HG03064 (cell line): ENCODE results near the gene ATF3.

Source experiments
- ATAC-seq: cut with Tn5 transposase; IDR thresholded peaks from one replicate; pipeline ENCODE4 v1.9.1; 2021; ENCODE audit warnings: low read depth; ENCODE audit not compliant: unreplicated experiment

ATF3 gene, protein sequence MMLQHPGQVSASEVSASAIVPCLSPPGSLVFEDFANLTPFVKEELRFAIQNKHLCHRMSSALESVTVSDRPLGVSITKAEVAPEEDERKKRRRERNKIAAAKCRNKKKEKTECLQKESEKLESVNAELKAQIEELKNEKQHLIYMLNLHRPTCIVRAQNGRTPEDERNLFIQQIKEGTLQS

DNA sequence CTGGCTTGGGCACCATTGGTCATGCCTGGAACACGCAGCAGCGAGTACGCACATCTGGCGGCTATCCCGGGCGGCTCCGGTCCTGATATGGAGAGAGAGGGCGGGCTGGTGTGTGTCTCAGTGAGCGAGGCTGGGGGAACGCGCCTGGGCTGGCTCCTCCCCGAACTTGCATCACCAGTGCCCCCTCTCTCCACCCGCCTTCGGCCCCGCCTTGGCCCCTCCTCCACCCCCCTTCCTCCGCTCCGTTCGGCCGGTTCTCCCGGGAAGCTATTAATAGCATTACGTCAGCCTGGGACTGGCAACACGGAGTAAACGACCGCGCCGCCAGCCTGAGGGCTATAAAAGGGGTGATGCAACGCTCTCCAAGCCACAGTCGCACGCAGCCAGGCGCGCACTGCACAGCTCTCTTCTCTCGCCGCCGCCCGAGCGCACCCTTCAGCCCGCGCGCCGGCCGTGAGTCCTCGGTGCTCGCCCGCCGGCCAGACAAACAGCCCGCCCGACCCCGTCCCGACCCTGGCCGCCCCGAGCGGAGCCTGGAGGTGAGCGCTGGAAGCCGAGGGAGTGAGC is at the start of gene ATF3:
TSS of gene ATF3 (plus strand) at position 370 of the 567 bp plus-strand sequence. CDS start 6,261 bp downstream, outside the sequence.
- peak; percentile 63 for ATAC-seq

DNA sequence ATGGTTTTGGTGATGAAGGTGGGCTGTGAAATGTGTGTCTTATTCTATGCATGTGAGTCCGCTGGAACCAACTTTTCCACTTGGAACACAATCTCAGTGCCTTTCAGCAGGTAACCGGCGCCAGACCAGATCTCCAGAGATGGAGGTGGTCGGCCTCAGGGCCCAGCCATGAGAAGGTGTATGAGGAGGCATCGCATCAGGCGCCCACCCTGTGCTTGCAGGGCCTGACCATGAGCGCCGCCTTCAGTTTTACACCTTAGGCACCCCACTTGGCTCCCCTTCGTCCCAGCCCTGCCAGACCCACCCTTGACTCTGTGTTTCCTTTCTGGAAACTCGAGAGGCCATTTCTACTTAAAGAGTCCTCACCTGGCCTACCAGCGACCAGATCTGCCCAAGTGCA is 48.6 kb upstream of the ATF3 start:
- no peak for ATAC-seq

DNA sequence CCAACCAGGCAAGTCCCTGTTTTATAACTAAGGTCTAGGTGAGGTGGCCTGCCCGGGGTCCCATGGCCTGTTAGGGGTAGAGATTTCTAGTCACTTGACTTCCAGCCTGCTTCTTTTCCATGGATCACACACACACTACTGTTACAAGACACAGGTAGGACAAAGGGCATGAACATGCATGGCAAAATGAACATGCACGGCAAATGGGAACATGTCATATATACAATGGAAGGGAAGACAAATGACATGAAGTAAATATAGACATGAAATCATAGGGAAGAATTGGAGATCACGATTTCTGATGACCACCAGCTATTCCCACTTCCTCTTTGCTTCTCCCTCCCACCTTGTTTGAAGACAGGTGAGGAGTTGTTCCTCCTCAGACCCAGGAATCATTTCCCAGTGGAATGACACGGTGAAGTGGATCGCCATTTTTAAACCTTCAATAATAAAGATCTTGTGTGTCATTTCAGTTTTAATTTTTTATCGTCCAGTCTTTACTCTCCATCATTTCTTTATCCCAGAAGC is 47.6 kb upstream of the ATF3 start:
- no peak for ATAC-seq

DNA sequence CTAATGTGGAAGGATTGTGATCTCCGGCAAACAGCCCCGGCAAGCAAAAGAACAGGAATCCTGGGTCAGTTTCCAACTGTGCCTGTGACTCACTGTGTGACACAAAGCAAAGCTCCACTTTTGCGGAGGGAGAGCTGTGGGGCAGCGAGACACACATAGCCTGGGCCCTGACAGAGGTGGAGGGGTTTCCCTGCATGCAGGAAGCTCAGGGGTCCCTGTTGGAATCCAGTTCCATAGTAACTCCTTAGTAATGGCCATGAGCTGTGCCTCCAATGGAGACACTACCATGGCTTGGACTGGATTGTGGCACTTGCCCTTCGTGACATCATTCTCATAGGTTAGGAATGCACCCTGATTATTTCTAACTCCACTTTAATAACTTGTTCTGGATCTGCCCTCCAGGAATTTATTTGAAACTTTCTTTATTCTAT is 47.0 kb upstream of the ATF3 start:
- no peak for ATAC-seq

DNA sequence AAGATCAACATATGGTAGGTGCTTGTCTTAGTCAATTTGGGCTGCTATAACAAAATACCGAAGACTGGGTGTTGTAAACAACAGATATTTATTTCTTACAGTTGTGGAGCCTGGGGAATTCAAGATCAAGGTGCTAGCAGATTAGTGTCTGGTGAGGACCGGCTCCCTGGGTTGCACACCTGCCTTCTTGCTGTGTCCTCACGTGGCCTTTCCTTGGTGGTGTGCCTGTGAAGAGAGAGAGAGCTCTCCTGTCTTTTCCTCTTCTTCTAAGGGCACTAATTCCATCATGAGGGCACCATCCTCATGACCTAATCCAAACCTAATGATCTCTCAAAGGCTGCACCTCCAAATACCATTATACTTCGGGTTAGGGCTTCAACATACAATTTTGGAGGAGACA is 45.8 kb upstream of the ATF3 start:
- ATAC-seq, result no peak

DNA sequence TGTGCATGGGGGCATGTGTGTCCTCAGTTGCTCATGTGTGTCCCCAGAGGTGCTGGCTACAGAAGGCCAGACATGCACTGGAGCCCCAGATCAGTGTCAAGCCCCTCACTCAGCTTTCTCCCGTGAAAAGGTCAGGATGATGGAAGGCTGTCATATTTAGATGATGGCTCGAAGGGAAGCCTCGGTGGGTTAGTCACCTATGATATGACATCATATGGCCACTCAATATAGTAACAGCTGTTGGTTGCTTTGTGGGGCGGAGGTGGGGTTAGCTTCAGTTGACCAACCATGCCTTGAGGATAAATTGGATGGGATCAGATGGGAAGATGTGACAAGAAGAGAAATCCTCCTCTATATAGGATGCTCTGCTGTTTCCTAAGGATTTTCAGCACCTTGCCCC is 43.5 kb upstream of the ATF3 start:
- ATAC-seq, result no peak

DNA sequence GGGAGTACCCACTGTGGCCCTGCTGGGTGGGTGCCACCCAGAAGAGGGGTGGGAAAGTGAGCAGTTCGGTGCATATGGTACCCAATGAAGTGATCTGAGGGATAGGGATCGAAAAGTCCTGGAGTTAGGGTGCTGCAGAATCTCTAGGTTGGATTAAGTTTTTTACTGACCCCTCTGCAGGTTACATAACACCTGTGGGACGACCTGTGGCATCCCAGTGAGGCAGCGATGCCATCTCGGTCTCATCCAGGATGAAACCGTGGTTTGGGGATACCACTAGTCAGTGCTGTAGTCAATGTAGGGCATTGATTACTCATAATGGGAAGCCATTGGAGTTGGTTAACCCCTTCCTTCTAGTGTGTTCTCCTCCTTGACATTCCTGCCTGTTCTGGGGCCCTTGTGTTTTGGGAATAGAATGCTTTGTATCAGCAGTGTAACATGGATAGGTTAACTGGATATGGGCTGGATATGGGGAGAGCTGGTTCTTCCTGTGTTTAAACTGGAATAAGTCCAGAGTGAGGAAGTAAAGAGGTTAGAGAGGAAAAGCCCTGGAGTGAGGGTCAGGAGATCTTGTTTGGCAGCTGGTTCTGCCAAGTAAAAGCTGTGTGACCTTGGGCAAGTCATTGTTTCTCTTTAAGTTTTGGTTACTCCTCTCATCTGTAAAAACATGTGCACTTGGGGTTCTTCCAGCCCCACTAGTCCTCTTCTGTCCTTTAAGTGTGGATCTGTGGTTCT is 42.8 kb upstream of the ATF3 start:
- ATAC-seq, result no peak

DNA sequence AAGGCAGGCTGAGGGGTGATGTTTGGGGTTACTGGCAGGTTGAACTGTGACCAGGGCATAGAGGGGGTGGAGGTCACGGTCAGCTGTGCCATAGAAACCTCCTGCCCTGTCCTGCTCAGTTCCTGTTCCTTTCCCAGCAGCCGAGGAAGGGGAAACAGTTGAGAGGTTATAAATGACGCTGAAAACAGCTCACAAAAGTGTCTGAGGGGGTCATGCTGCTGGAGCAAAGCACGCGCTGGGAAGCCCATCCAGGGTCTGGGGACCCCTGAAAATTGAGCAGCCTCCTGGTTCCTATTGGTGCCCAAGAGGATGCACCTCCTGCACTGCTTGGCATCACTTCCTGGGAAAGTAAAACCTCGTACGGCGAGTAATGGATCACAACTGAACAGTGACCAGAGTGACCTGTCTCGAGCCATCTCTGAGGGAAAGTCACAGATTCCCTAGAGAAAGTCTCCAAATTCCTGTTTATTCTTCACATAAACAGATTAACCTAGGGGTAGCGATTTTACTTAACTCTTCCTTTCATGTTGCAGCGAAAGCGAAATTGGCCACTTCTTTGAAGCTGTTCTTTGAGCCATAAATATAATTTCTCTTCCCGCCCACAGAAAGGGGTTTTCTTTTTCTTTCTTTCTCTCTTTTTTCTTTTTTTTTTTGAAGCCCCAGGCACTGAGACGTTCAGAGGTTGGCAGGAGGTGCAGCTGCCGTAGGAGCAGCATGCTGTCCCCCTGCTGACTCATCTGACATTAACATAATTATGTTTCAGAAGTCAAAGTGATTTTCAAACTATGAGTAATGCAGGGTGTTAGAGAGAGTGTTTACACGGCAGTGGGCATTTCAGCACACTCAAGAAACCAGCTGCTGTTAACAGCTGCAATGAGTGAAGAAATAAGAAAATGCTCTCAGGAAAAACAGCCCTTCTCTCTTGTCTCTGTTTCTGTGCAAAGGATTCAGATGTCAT is 41.8 kb upstream of the ATF3 start:
- peak; percentile 99 for ATAC-seq

DNA sequence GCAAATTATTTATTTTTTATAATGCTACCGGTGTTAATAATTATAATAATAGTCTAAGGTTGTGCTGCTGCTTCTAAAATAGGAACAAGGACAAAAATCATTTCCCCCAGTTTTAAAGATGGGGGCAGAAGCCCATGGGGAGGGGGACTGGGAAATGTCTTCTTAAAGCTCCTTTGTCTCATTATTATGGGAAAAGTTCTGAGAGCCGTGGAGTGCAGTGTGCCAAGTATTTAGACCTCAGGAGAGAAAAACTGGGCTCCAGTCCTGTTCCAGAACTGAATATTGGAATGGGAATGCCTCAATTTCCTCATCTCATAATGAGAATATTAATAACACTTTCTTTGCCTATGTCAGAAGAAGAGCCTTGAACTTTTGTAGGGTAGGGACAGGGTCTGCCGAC is 40.9 kb upstream of the ATF3 start:
- no peak for ATAC-seq

DNA sequence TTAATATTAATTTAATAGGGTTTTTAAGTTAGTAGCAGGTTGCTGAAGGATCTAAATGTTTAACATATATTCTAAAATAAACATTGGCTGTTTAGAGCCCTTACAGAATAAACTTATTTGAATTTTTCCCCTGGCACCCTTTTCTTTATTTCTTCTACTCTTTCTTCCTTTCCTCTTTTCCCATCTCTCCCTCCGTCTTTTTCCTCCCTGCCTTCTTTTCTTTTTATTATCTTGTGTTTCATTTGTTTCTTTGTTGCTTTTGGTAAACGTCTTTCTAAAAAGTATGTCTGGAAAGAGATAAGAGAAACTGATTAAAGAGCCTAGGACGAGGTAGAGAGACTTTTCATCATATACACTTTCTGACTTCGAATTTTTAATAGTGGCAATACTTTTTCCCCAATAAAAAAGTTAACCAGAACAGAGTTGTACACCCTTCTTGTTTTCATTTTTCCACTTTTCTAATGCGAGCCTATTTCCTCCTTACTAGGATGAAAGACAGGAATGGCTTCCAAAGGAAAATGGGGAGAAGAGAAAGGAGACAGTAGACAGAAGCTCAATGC is 39.5 kb upstream of the ATF3 start:
- ATAC-seq, result no peak

DNA sequence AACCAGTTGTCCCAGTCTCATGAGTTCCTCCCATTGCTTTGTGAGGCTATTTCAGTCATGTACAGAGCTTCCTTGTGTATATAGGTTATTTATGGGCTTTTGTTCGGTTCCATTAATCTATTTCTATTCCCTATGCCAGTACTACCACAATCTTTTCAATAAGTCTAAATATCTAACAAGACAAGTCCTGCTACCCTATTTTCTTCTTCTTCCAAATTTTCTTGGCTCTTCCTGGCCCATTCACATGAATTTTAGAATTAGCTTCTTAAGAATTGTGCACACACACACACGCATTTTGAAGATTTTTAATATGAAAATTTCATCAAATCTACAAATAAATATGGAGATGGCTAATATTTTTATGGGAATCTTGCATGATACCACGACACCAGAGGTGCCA is 33.8 kb upstream of the ATF3 start:
- ATAC-seq, result no peak

DNA sequence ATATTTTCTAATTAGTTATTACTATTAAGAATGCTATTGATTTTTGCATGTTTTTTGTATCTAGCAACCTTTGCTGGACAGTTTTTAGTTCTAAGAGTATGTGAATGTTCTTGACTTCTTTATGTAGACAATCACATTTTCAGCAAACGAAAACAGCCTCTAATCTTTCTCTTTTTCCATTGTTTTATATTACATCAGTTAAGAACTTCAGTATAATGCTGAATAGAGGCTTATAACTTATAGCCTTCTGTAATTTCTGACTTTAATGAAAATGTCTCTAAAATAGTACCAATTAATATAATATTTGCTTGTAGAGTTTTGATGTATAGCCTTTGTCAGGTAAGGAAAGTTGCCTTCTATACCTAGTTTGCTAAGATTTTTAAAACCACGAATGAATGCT is 33.2 kb upstream of the ATF3 start:
- no peak for ATAC-seq

DNA sequence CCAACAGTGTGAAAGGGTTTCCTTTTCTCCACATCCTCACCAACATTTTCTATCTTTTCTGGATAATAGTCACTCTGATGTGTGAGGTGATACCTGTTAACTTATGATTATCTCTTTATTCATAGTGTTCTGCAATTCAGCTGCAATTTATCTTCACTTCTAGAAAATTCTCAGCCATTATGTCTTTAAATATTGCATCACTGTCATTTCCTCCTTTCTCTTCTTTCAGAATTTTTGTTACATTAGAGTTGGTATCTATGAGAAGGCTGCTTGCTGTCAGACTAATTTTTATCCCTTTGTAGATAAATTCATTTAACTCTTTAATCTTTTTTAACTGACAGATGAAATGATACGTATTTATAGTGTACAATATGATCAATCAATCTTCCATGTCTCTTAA is 30.5 kb upstream of the ATF3 start:
- no peak for ATAC-seq

DNA sequence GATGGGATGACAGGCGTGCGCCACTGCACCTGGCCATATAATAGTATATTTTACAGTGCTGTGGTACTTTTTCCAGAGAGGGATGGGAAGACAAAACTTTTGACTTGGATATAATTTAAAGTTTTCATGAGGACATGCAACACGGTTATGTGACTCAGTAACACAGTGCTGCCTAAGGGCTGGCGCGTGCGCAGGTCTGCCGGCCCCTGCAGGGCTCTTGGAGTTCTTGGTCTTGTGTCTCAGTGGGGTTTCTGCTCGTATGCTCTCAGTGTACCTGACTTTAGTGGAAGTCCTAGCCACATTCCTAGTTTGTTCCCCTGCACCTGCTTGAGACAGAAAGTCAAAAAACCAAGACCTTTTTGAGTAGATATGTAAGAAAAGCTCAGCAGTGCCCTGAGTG is 27.5 kb upstream of the ATF3 start:
- ATAC-seq, result no peak

DNA sequence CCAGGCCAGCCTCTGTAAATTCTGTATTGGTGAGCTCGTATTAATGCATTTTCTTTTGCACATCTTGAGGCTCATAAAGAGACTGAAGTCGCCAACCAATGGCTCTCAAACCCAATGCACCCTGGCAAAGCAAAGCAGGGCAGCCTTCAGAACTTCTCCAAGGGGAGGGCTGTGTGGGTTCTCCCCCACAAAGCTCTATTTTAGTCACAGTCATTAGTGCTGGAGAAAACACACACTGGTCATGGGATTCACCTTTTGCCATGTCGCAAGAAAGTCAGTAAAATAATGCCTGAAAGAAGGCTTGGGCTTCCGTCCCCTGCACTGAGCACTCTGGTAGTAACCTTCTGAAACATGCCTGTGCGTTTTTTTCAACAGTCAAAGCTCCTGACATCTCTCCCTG is 26.3 kb upstream of the ATF3 start:
- no peak for ATAC-seq

DNA sequence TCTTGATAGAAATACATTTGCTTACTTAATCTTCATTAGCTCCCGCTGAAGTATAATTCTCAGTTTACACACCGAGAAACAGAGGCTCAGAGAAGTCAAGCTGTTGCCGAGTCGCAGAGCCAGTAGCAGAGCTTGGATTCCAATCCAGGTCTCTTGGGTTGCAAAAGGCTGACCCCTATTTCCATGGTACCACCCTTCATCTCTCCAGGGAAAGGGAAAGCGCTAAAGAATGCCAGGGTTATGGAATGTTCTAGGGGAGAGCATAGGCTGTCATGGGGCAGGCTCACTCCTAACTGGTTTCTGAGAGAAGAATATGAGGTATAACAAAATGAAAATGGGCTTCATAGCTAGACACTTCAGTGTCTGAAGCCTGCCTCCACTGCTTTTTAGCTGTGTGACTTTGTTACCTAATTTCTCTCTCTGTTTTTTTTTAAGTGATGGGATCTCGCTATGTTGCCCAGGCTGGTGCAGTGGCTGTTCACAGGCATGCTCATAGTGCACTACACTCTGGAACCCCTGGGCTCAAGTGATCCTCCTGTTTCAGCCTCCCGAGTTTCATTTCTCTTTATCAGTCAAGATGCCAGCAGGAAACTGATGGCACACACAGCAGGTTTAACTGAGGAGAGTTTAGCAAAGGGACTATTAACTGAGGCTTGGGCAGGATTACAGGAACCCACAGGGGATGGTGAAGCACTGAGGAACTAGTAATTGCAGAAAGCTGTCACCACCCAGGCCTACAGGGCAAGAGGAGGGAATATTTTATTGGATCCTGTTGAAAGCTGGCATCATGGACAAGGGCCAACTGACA is 25.5 kb upstream of the ATF3 start:
- no peak for ATAC-seq

DNA sequence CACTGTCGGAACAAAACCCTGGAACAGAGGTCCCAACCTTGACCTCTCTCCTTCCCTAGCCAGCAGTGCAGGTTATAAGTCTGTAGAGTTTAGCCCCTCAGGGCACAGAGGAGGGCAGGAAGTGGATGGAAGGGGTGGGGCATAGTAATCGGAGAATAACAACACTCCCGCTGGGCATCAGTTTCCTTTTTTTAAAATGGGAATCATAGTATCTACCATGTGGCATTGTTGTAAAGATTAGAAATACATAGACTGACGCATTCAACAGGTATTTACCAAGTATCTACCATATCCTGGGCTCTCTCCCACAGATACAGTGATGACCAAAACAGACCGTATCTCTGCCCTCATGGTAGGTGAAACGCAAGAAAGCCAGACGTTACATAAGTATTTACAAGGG is 24.9 kb upstream of the ATF3 start:
- no peak for ATAC-seq

DNA sequence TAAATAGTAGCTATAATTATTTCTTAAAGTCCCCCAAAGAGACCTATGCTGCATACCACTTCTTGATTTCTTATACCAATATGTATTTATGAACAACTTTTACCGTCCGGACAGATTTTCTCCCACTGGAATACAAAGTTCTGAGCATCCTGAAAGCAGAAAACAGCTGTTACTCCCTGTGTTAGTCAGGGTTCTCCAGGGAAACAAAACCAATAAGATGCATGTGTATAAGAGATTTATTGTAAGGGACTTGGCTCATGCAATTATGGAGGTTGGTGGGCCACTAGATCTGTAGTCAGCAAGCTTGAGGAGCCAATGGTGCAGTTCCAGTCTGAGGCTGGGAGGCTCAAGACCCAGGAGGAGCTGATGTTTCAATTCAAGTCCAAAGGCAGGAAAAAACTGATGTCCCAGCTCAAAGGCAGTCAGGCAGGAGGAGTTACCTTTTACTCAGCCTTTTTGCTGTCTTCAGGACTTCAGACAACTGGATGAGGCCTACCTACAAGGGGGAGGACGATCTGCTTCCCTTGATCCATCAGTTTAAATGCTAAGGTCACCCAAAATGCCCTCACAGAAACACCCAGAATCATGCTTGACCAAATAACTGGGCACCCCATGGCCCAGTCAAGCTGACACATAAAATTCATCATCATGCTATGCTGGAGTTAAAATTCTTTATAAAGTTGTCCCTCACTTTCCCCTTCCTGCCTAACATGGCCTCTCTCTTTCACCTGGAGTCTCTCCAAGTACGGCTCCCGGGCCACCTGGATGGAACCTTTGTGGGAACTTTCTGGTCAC is 24.3 kb upstream of the ATF3 start:
- no peak for ATAC-seq

DNA sequence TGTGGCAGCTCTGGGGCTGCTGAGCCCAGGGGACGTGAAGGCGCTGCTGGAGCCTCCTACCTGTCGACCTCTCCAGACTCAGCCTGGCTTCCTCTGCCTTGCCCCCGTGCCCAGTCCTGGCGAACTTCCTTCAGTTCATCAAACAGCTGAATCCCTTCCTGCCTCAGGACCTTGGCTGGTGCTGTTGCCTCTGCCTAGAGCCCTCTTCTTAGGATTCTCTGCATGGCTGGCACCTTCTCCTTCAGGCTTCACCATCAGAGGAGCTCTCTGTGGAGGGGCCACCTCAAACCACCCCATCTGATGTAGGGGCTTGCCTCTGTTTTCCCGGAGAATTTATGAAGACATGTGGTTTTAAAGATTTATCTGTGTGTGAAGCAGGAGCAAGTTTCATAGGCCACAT is 23.4 kb upstream of the ATF3 start:
- ATAC-seq, result no peak
